ENCODE measurements around the gene TBC1D1.

The TBC1D1 gene

DNA sequence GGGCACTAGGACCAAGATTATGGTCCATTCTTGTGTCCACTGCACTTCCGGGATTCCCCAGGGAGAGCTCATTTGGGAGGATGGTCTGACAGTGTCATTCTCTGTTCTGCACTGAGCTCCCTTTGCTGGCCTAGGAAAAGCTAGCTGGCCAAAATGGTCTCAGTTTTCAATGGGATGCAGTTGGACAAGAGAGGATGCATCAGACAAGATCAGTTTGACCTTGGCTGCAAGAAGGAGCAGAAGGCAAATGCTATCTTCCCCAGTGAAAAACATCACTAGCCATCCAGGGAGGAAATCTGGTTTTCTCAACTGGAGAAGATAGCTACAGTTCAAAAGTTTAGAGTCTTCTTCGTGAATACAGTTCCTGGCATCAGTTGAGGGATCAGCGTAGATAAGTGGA lies 290.4 kb downstream of the TBC1D1 start:
- Mint-ChIP-seq H3K27ac (no peak overlapping the region), H3K4me1 (ENCODE audit: low read depth) (peaks cover 28% of the 10 kb centered on the region)

DNA sequence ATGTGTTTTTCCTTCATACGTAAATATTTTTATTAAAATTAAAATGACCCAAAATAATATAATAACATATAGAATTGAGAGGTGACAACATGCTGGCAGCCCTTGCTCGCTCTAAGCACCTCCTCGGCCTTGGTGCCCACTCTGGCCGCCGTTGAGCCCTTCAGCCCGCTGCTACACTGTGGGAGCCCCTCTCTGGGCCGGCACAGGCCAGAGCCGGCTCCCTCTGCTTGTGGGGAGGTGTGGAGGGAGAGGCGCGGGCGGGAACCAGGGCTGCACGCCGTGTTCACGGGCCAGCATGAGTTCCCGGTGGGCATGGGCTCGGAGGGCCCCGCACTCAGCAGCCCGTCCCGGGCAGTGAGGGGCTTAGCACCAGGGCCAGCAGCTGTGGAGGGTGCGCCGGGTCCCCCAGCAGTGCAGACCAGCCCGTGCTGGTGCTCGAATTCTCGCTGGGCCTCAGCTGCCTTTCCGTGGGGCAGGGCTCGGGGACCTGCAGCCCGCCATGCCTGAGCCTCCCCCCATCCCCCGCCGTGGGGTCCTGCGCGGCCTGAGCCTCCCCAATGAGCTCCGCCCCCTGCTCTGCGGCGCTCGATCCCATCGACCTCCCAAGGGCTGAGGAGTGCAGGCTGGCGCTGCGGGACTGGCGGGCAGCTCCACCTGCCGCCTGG lies 291.6 kb downstream of the TBC1D1 start:
- peaks cover 13% of the 10 kb centered on the region for H3K27me3 Mint-ChIP-seq (ENCODE audit: low read depth)
- H3K4me1 Mint-ChIP-seq (ENCODE audit: low read depth), result peaks cover 21% of the 10 kb centered on the region
- H3K9me3 Mint-ChIP-seq, result no peaks in the 10 kb centered on the region
- no peaks in the 10 kb centered on the region for H3K36me3 Mint-ChIP-seq (ENCODE audit: low read depth)
- H3K27ac Mint-ChIP-seq, result no peak overlapping the region
- H3K4me3 Mint-ChIP-seq, result no peak overlapping the region

More for the DNA sequence above, 290.4 kb downstream of the TBC1D1 start:
- Mint-ChIP-seq H3K36me3 (ENCODE audit: low read depth) (no peaks in the 10 kb centered on the region), H3K27me3 (ENCODE audit: low read depth) (peaks cover 13% of the 10 kb centered on the region), H3K4me3 (no peak overlapping the region), H3K9me3 (no peaks in the 10 kb centered on the region)

GRCh38 chr4:38184404-38184803 lies 293.5 kb downstream of the TBC1D1 start:
- H3K27me3 Mint-ChIP-seq (ENCODE audit: low read depth), result peaks cover 7% of the 10 kb centered on the region
- no peaks in the 10 kb centered on the region for H3K36me3 Mint-ChIP-seq (ENCODE audit: low read depth)
- no peaks in the 10 kb centered on the region for H3K9me3 Mint-ChIP-seq
- H3K4me1 Mint-ChIP-seq (ENCODE audit: low read depth), result peaks cover 5% of the 10 kb centered on the region
- H3K27ac Mint-ChIP-seq, result no peak overlapping the region
- H3K4me3 Mint-ChIP-seq, result no peak overlapping the region

DNA sequence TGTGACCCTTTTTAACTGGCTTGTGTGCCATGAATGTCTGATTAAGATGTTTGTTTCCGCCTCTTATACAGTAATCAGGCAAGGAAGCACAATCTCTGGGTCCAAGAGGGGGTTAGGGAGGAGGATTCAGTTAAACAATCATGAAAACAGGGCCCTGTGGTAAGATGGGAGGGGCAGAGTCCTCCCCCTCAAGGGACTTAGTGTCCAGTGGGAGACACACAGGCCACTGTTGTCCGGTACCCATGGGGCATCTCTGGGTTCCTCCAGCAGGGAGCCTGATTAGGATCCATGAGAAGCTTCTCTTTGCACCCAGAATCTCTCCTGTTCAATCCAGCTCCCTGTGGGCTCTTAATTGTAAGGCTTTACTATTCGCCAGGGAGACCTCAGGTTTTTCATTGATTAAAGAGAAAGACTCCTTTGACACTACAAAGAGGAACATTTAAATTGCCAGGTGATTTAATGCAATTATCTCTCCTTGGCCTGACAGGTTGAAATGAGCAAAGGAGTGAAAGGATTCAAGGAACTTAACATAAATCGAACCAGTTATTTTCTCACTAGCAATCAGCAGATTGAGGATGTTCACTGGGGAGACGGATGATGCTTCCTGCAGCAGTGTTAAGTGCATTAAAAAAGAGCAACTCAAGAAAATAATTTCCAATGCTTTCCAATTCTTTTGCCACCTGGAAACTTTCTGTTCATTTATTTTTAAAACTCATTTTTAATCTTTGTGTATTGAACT lies 294.7 kb downstream of the TBC1D1 start:
- H3K36me3 Mint-ChIP-seq (ENCODE audit: low read depth), result no peaks in the 10 kb centered on the region
- no peak overlapping the region for H3K4me3 Mint-ChIP-seq
- peaks cover under 1% of the 10 kb centered on the region for H3K4me1 Mint-ChIP-seq (ENCODE audit: low read depth)
- H3K9me3 Mint-ChIP-seq, result no peaks in the 10 kb centered on the region
- no peak overlapping the region for H3K27ac Mint-ChIP-seq
- H3K27me3 Mint-ChIP-seq (ENCODE audit: low read depth), result peaks cover 4% of the 10 kb centered on the region

DNA sequence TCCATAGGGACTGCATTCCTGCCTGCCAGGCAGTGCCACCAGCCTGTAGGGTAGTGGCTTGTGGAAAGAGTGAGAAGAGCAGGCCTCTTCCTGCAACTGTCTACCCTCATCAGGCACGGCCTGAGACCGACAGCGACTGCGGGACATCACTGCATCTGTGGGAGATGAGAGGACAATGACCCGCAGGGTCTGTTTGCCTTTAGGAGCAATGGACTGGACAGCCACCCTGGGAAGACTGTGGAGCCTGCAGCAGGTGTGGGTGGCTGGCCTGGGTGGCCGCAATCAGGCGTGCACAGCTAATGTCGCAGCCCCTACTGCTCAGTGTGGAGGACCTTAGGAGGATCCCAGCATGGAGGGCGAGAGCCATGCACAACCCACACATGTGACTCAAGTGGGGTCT lies 297.3 kb downstream of the TBC1D1 start:
- no peaks in the 10 kb centered on the region for H3K36me3 Mint-ChIP-seq (ENCODE audit: low read depth)
- no peaks in the 10 kb centered on the region for H3K4me1 Mint-ChIP-seq (ENCODE audit: low read depth)
- H3K27me3 Mint-ChIP-seq (ENCODE audit: low read depth), result peaks cover 14% of the 10 kb centered on the region
- H3K9me3 Mint-ChIP-seq, result no peaks in the 10 kb centered on the region
- no peak overlapping the region for H3K4me3 Mint-ChIP-seq
- no peak overlapping the region for H3K27ac Mint-ChIP-seq

DNA sequence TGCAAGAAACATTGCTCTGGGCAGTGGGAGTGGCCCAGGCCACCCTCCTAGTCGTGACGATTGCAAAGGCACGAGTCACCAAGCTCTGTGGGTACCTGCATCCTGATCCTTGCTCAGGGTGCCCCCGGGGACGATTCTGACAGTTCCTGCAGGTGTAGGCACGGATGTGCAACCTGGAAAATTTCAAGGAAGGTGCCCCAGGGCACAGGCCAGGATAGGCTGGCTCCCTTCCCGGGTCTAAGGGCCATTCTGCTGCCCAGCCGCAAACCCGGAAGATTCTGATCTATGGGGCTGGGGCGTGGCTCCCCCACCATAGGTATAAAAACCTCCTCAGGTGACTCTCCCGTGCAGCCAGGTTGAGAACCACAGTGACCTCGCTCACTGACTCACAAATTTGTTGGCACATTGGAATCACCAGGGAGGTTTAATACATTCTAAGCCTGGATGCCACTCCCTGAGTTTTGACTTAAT lies 297.8 kb downstream of the TBC1D1 start:
- no peaks in the 10 kb centered on the region for H3K4me1 Mint-ChIP-seq (ENCODE audit: low read depth)
- H3K27me3 Mint-ChIP-seq (ENCODE audit: low read depth), result peaks cover 14% of the 10 kb centered on the region
- H3K36me3 Mint-ChIP-seq (ENCODE audit: low read depth), result no peaks in the 10 kb centered on the region
- H3K27ac Mint-ChIP-seq, result no peak overlapping the region
- H3K9me3 Mint-ChIP-seq, result no peaks in the 10 kb centered on the region
- H3K4me3 Mint-ChIP-seq, result no peak overlapping the region

Measured in T-helper 1 cell treated with Interleukin-12 subunit alpha and Interleukin-12 subunit beta and Interleukin-4 antibody, amounts not matched to agents 30 μg/mL and 1 μg/mL, for 36 hours (primary cell).